H9 (cell line): ENCODE results near the gene WDR89. TPM values are rescaled to one million over a fixed set of nuclear protein-coding genes. Genes with fewer than 3 reads are reported as not detected.

Source experiments
- DNase-seq: peaks from one replicate; pipeline ENCODE4 v3.0.0-alpha.2; 2017
- H2AFZ ChIP-seq: one replicate; pipeline ENCODE4 v1.6.1; 2013; ENCODE audit warnings: mild to moderate bottlenecking, low read length, control low read depth, moderate library complexity
- H2AK5ac ChIP-seq: 2 replicates; pipeline ENCODE4 v1.6.1; 2013; ENCODE audit warnings: low read length, control low read depth, mixed read lengths; ENCODE audit not compliant: insufficient read length
- H2BK120ac ChIP-seq: one replicate; pipeline ENCODE4 v1.6.1; 2013; ENCODE audit warnings: low read depth, mild to moderate bottlenecking, low read length, control low read depth, inconsistent platforms; ENCODE audit not compliant: poor library complexity, severe bottlenecking
- H2BK12ac ChIP-seq: 2 replicates; pipeline ENCODE4 v1.6.1; 2013; ENCODE audit warnings: low read length, control low read depth, mixed read lengths, low read depth; ENCODE audit not compliant: insufficient read length
- H2BK15ac ChIP-seq: 2 replicates; pipeline ENCODE4 v1.6.1; 2013; ENCODE audit warnings: low read depth, low read length, control low read depth
- H2BK20ac ChIP-seq: one replicate; pipeline ENCODE4 v1.6.1; 2013; ENCODE audit warnings: low read depth, mild to moderate bottlenecking, low read length, control low read depth, inconsistent platforms; ENCODE audit not compliant: poor library complexity, severe bottlenecking
- H2BK5ac ChIP-seq: 2 replicates; pipeline ENCODE4 v1.6.1; 2013; ENCODE audit warnings: low read length, control low read depth, mixed read lengths; ENCODE audit not compliant: insufficient read length
- H3K14ac ChIP-seq: 2 replicates; pipeline ENCODE4 v1.6.1; 2013; ENCODE audit warnings: low read length, control low read depth; ENCODE audit not compliant: insufficient read depth
- H3K18ac ChIP-seq: 2 replicates; pipeline ENCODE4 v1.6.1; 2013; ENCODE audit warnings: low read depth, mild to moderate bottlenecking, mixed read lengths, low read length, control low read depth; ENCODE audit not compliant: insufficient read length
- H3K23ac ChIP-seq: 2 replicates; pipeline ENCODE4 v1.6.1; 2013; ENCODE audit warnings: low read length, control low read depth, mixed read lengths, low read depth; ENCODE audit not compliant: insufficient read length
- H3K23me2 ChIP-seq: 2 replicates; pipeline ENCODE4 v1.6.1; 2013; ENCODE audit warnings: low read depth, mild to moderate bottlenecking, mixed read lengths, low read length, control low read depth; ENCODE audit not compliant: insufficient read length, poor library complexity, severe bottlenecking
- H3K27ac ChIP-seq: 2 replicates; pipeline ENCODE4 v1.5.1; 2013; ENCODE audit warnings: low read length, control low read depth, mixed read lengths, low read depth; ENCODE audit not compliant: insufficient read length
- H3K27me3 ChIP-seq: 2 replicates; pipeline ENCODE4 v1.6.1; 2013; ENCODE audit warnings: low read length, control low read depth, inconsistent platforms; ENCODE audit not compliant: insufficient read depth
- H3K4ac ChIP-seq: 2 replicates; pipeline ENCODE4 v1.6.1; 2013; ENCODE audit warnings: low read depth, mild to moderate bottlenecking, control low read depth, inconsistent platforms, low read length, moderate library complexity
- H3K4me1 ChIP-seq: 2 replicates; pipeline ENCODE4 v1.6.1; 2013; ENCODE audit warnings: low read length, control low read depth, inconsistent platforms; ENCODE audit not compliant: insufficient read depth
- H3K4me2 ChIP-seq: 2 replicates; pipeline ENCODE4 v1.6.1; 2013; ENCODE audit warnings: low read length, control low read depth, mixed read lengths; ENCODE audit not compliant: insufficient read length, insufficient read depth
- H3K56ac ChIP-seq: 2 replicates; pipeline ENCODE4 v1.6.1; 2013; ENCODE audit warnings: low read depth, mild to moderate bottlenecking, mixed read lengths, low read length, control low read depth; ENCODE audit not compliant: insufficient read length
- H3K79me1 ChIP-seq: 2 replicates; pipeline ENCODE4 v1.6.1; 2013; ENCODE audit warnings: low read depth, mild to moderate bottlenecking, moderate library complexity, low read length, control low read depth, inconsistent platforms; ENCODE audit not compliant: insufficient read depth, poor library complexity, severe bottlenecking
- H3K79me2 ChIP-seq: 2 replicates; pipeline ENCODE4 v1.6.1; 2013; ENCODE audit warnings: low read length, control low read depth, inconsistent platforms; ENCODE audit not compliant: insufficient read depth
- H3K9ac ChIP-seq: 2 replicates; pipeline ENCODE4 v1.6.1; 2013; ENCODE audit warnings: low read length, control low read depth, mixed read lengths; ENCODE audit not compliant: insufficient read length; ENCODE audit errors: extremely low read depth
- H3K9me3 ChIP-seq: one replicate; pipeline ENCODE4 v1.6.1; 2013; ENCODE audit warnings: low read depth, low read length, inconsistent platforms; ENCODE audit not compliant: control insufficient read depth
- H3T11ph ChIP-seq: one replicate; pipeline ENCODE4 v1.6.1; 2013; ENCODE audit warnings: mild to moderate bottlenecking, low read length, control low read depth, inconsistent platforms
- H4K20me1 ChIP-seq: one replicate; pipeline ENCODE4 v1.6.1; 2013; ENCODE audit not compliant: control insufficient read depth, insufficient read length, insufficient read depth
- H4K5ac ChIP-seq: 2 replicates; pipeline ENCODE4 v1.6.1; 2013; ENCODE audit warnings: low read depth, mild to moderate bottlenecking, mixed read lengths, low read length, control low read depth; ENCODE audit not compliant: insufficient read length
- H4K8ac ChIP-seq: replicated peaks from 2 replicates; pipeline ENCODE4 v1.6.1; 2013; ENCODE audit warnings: low read length, control low read depth, mixed read lengths, low read depth; ENCODE audit not compliant: insufficient read length
- H4K91ac ChIP-seq: 2 replicates; pipeline ENCODE4 v1.6.1; 2013; ENCODE audit warnings: low read depth, mild to moderate bottlenecking, moderate library complexity, mixed read lengths, low read length, control low read depth; ENCODE audit not compliant: insufficient read length
- H3K27ac Mint-ChIP-seq, 3 experiments: 2 replicates in 2 of 3; 3 replicates in 1 of 3; pipeline ENCODE4 v1.8.0; 2020 to 2021; ENCODE audit warnings: mixed read lengths in 3 of 3, mild to moderate bottlenecking in 1 of 3, moderate library complexity in 1 of 3
- H3K27me3 Mint-ChIP-seq: 2 replicates; pipeline ENCODE4 v1.8.0; 2021; ENCODE audit warnings: low read depth, mild to moderate bottlenecking, moderate library complexity, mixed read lengths
- H3K36me3 Mint-ChIP-seq, 3 experiments: 2 replicates in 2 of 3; 3 replicates in 1 of 3; pipeline ENCODE4 v1.8.0; 2020 to 2021; ENCODE audit warnings: low read depth in 3 of 3, mixed read lengths in 3 of 3; ENCODE audit not compliant: insufficient read depth in 1 of 3
- H3K4me1 Mint-ChIP-seq, 2 experiments: 2 replicates each; pipeline ENCODE4 v1.8.0; 2020; ENCODE audit warnings: mixed read lengths in 2 of 2
- H3K4me3 Mint-ChIP-seq, 2 experiments: 2 replicates in 1 of 2; 3 replicates in 1 of 2; pipeline ENCODE4 v1.8.0; 2020 to 2021; ENCODE audit warnings: mild to moderate bottlenecking in 2 of 2, mixed read lengths in 2 of 2, moderate library complexity in 1 of 2
- H3K9me3 Mint-ChIP-seq, 2 experiments: 2 replicates in 1 of 2; 3 replicates in 1 of 2; pipeline ENCODE4 v1.8.0; 2020; ENCODE audit warnings: mild to moderate bottlenecking in 2 of 2, mixed read lengths in 2 of 2, moderate library complexity in 1 of 2
- WGBS: extraction: QIAGEN DNeasy Blood & Tissue Kit; methylation state at CpG from one replicate; pipeline ENCODE4 v1.1.7; 2013; ENCODE audit warnings: missing lambda C conversion rate, low lambda C conversion rate, mixed read lengths; ENCODE audit not compliant: insufficient read length; ENCODE audit errors: extremely low coverage; 5-methylcytosine and 5-hydroxymethylcytosine counted together
- total RNA-seq: library from RNA; stranded (reverse); gene quantifications from 2 replicates; pipeline ENCODE4 v1.2.1, GENCODE V29; 2021
- TF ChIP-seq, protein P1 (sequence below): fragments of 200-600 bp; sonication (generic); conservative IDR thresholded peaks from 3 replicates; pipeline ENCODE4 v1.8.0; 2021; ENCODE audit warnings: antibody characterized with exemption, mild to moderate bottlenecking

Gene WDR89
- total RNA-seq, 1 experiment from 2014 or later = 24.0 TPM

DNA sequence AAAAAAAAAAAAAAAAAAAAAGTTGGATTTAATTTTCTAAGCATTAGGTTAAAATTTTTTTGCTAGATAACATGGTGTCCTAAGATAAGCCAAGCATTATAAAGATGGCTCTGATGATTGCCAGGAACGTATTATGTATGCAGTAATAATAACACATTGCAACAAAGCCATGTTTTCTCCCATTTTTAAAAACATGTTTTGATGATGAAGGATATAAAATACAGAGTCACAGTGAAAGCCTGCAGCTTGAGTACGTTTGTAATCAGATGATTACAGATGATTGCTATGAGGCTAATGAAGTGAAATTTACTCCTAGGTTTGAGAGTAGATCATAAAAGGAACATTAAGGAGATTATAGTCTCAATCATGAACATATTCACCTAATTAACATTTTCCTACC lies 13.3 kb upstream of the WDR89 start:
- WGBS = no CpG with 5 or more reads among the region's 2 CpGs
- no peak for DNase-seq
- Histone ChIP-seq H3K9ac (no peak overlapping the region), H3K9me3 (no peaks in the 10 kb centered on the region), H3K27me3 (no peaks in the 10 kb centered on the region), H3K4ac (no peak overlapping the region), H3K79me1 (no peaks in the 10 kb centered on the region), H3K4me2 (no peak overlapping the region), H2BK15ac (no peak overlapping the region), H2AK5ac (no peak overlapping the region), H3K4me1 (no peaks in the 10 kb centered on the region), H3T11ph (no peak overlapping the region), H3K27ac (no peak overlapping the region), H2BK120ac (no peak overlapping the region), H2BK12ac (no peak overlapping the region), H3K18ac (no peak overlapping the region), H2BK20ac (no peak overlapping the region), H3K23ac (no peak overlapping the region), H3K56ac (no peak overlapping the region), H3K79me2 (no peaks in the 10 kb centered on the region), H4K5ac (no peak overlapping the region), H3K23me2 (no peaks in the 10 kb centered on the region), H4K8ac (no peak overlapping the region), H3K14ac (no peak overlapping the region), H2BK5ac (no peak overlapping the region), H4K91ac (no peak overlapping the region), H4K20me1 (no peaks in the 10 kb centered on the region), H2AFZ (no peak overlapping the region)
- Mint-ChIP-seq H3K27ac (no peak overlapping the region), H3K36me3 (peaks cover 0 to 1% (median 0%) of the 10 kb centered on the region in 3 experiments; a peak in 1 of 7 replicates), H3K4me1 (no peaks in the 10 kb centered on the region), H3K27me3 (no peaks in the 10 kb centered on the region), H3K9me3 (no peaks in the 10 kb centered on the region), H3K4me3 (no peak overlapping the region)
- TF ChIP-seq, protein P1, sequence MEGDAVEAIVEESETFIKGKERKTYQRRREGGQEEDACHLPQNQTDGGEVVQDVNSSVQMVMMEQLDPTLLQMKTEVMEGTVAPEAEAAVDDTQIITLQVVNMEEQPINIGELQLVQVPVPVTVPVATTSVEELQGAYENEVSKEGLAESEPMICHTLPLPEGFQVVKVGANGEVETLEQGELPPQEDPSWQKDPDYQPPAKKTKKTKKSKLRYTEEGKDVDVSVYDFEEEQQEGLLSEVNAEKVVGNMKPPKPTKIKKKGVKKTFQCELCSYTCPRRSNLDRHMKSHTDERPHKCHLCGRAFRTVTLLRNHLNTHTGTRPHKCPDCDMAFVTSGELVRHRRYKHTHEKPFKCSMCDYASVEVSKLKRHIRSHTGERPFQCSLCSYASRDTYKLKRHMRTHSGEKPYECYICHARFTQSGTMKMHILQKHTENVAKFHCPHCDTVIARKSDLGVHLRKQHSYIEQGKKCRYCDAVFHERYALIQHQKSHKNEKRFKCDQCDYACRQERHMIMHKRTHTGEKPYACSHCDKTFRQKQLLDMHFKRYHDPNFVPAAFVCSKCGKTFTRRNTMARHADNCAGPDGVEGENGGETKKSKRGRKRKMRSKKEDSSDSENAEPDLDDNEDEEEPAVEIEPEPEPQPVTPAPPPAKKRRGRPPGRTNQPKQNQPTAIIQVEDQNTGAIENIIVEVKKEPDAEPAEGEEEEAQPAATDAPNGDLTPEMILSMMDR = no peak
